B cell (primary cell): ENCODE measurements around the gene SELENOH. TPM values are rescaled to one million over a fixed set of nuclear protein-coding genes. Genes with fewer than 3 reads are reported as not detected.

Source experiments
- ATAC-seq: fragments of 200-7000 bp; cut with Tn5 transposase; one replicate; pipeline ENCODE4 v1.10.0; 2021; ENCODE audit warnings: low read depth, mild to moderate bottlenecking, moderate number of reproducible peaks, moderate library complexity
- CTCF ChIA-PET: fragments of 350-600 bp; sonication (Branson Sonifier 250); formaldehyde crosslinking; loops from one replicate; lab custom pipeline; 2021; ENCODE audit warnings: antibody characterized with exemption, inconsistent platforms; lab: Charles Lee
- POLR2A ChIA-PET: fragments of 350-600 bp; sonication (Branson Sonifier 250); formaldehyde crosslinking; loops from one replicate; lab custom pipeline; 2021; ENCODE audit warnings: antibody characterized with exemption; lab: Charles Lee
- DNase-seq: peaks from one replicate; pipeline ENCODE4 v3.0.0; 2013
- H2AFZ ChIP-seq: 2 replicates; pipeline ENCODE4 v1.6.1; 2012; ENCODE audit warnings: mild to moderate bottlenecking, low read depth, low read length; ENCODE audit not compliant: insufficient read depth, poor library complexity, severe bottlenecking
- H3K27ac ChIP-seq, 2 donors: 1 replicate in 1 of 2; 2 replicates in 1 of 2; pipeline ENCODE4 v1.5.1; 2012 to 2013; ENCODE audit warnings: low read length in 2 of 2, mild to moderate bottlenecking in 2 of 2, moderate library complexity in 1 of 2
- H3K27me3 ChIP-seq, 4 experiments: fragments of 200-600 bp in 1 of 4; sonication (generic) in 1 of 4; replicated peaks in 1 of 4; 1 replicate in 2 of 4; 2 replicates in 2 of 4; pipeline versions ENCODE4 v1.6.1 to v1.7.0; 2013 to 2016; ENCODE audit warnings: low read length in 3 of 4, mild to moderate bottlenecking in 2 of 4, mixed read lengths in 1 of 4, moderate library complexity in 1 of 4; ENCODE audit not compliant: insufficient read depth in 4 of 4, control insufficient read depth in 3 of 4; ENCODE audit errors: control extremely low read depth in 1 of 4
- H3K36me3 ChIP-seq, 2 experiments: replicated peaks in 1 of 2; 1 replicate in 1 of 2; 2 replicates in 1 of 2; pipeline versions ENCODE4 v1.6.1 to v1.7.1; 2013; ENCODE audit warnings: low read length in 1 of 2; ENCODE audit not compliant: insufficient read depth in 2 of 2, control insufficient read depth in 1 of 2; ENCODE audit errors: control extremely low read depth in 1 of 2, extremely low read depth in 1 of 2
- H3K4me1 ChIP-seq, 2 donors: fragments of 200-600 bp in 1 of 2; sonication (generic) in 1 of 2; 1 replicate in 1 of 2; 2 replicates in 1 of 2; pipeline versions ENCODE4 v1.5.1 to v1.6.1; 2013 to 2017; ENCODE audit warnings: low read length in 2 of 2; ENCODE audit not compliant: control insufficient read depth in 2 of 2, insufficient read depth in 2 of 2
- H3K4me2 ChIP-seq: replicated peaks from 2 replicates; pipeline ENCODE3; 2012; ENCODE audit warnings: mild to moderate bottlenecking, low read depth, low read length; ENCODE audit not compliant: poor library complexity, severe bottlenecking
- H3K4me3 ChIP-seq, 5 experiments: fragments of 200-600 bp in 1 of 5; sonication (generic) in 1 of 5; 1 replicate in 3 of 5; 2 replicates in 2 of 5; pipeline versions ENCODE4 v1.5.1 to v1.7.0; 2011 to 2016; ENCODE audit warnings: low read length in 4 of 5, mild to moderate bottlenecking in 4 of 5, low read depth in 2 of 5, control low read depth in 1 of 5, moderate library complexity in 1 of 5; ENCODE audit not compliant: insufficient read depth in 1 of 5; ENCODE audit errors: control extremely low read depth in 1 of 5, extremely low read depth in 1 of 5
- H3K79me2 ChIP-seq: fragments of 200-600 bp; sonication (generic); one replicate; pipeline ENCODE4 v1.6.0; 2016; ENCODE audit warnings: low read length; ENCODE audit not compliant: control insufficient read depth, insufficient read depth
- H3K9ac ChIP-seq: fragments of 200-600 bp; sonication (generic); 2 replicates; pipeline ENCODE4 v1.6.1; 2017; ENCODE audit warnings: mild to moderate bottlenecking, low read length, moderate library complexity
- H3K9me3 ChIP-seq, 3 donors: one replicate each; pipeline versions ENCODE4 v1.6.1 to v1.7.1; 2013; ENCODE audit warnings: low read length in 2 of 3; ENCODE audit not compliant: control insufficient read depth in 2 of 3, insufficient read depth in 1 of 3; ENCODE audit errors: control extremely low read depth in 1 of 3
- H4K20me1 ChIP-seq: 2 replicates; pipeline ENCODE4 v1.6.0; 2012; ENCODE audit warnings: mild to moderate bottlenecking, low read length; ENCODE audit not compliant: insufficient read depth, control insufficient read depth, poor library complexity, severe bottlenecking
- H3K27ac Mint-ChIP-seq: one replicate; pipeline ENCODE4 v1.8.0; 2021; ENCODE audit warnings: mixed read lengths
- H3K27me3 Mint-ChIP-seq: one replicate; pipeline ENCODE4 v1.8.0; 2021; ENCODE audit warnings: mixed read lengths
- H3K4me1 Mint-ChIP-seq: one replicate; pipeline ENCODE4 v1.8.0; 2021; ENCODE audit warnings: mixed read lengths
- H3K4me3 Mint-ChIP-seq: one replicate; pipeline ENCODE4 v1.8.0; 2021; ENCODE audit warnings: mixed read lengths
- H3K9me3 Mint-ChIP-seq: one replicate; pipeline ENCODE4 v1.8.0; 2022; ENCODE audit warnings: mixed read lengths; ENCODE audit not compliant: insufficient read depth
- EZH2 ChIP-seq: IDR thresholded peaks from 2 replicates; pipeline ENCODE4 v1.6.1; 2012; ENCODE audit warnings: borderline replicate concordance, low read depth, mild to moderate bottlenecking, moderate library complexity, low read length; ENCODE audit not compliant: insufficient read depth, poor library complexity, severe bottlenecking
- WGBS: methylation state at CpG from one replicate; pipeline ENCODE4 v1.1.5; 2013; ENCODE audit warnings: missing lambda C conversion rate; ENCODE audit not compliant: insufficient coverage; 5-methylcytosine and 5-hydroxymethylcytosine counted together
- intact Hi-C: fragments of 100-400 bp; cut with micrococcal nuclease; formaldehyde crosslinking; loops from one replicate; pipeline ENCODE4 v1.10.0; 2022
- polyA plus RNA-seq: library from polyadenylated mRNA; depleted of rRNA; stranded (reverse); fragments of >200 nt; gene quantifications from 2 replicates; pipeline ENCODE4 v1.2.3, GENCODE V29; 2012
- total RNA-seq, 2 donors: library from RNA; stranded (reverse); fragments of 120-200 nt in 1 of 2; gene quantifications; 1 replicate in 1 of 2; 2 replicates in 1 of 2; pipeline versions ENCODE4 v1.2.3 to v1.2.4, GENCODE V29; 2013 to 2022
- TF ChIP-seq, protein P1 (sequence below): fragments of 200-600 bp; IDR thresholded peaks from one replicate; pipeline ENCODE4 v1.8.0; 2022; ENCODE audit warnings: antibody characterized with exemption, mild to moderate bottlenecking

The SELENOH gene
- total and polyA plus RNA-seq, 2 donors (not counting 1 experiment from before 2014, with no cell fraction given), result 147 to 196 TPM

DNA sequence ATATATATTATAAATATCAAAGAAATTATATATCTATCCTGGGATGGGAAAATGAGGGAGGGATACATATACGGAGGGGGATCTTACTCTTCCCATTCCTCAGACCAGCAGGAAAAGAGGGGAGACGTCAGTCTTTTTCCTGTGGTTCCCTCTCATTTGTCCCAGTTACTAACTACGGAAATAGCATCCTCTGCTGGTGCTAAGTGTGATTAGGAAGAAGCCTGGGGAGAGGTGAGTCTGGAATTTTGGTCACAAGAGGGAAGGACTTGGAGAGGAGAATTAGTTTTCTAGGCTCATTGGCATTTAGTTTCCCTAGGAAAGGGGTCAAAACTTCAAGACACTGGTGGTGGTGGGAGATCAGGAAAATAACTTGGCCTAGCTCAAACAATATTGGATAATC lies 40.9 kb upstream of the SELENOH start:
- peaks cover 10 to 65% of the 10 kb centered on the region in 2 experiments for H3K36me3 ChIP-seq
- H3K4me1 Mint-ChIP-seq, result no peaks in the 10 kb centered on the region
- no peak overlapping the region for H3K27ac ChIP-seq
- peaks cover 6% of the 10 kb centered on the region for H4K20me1 ChIP-seq
- intact Hi-C loops, result no loop called here
- H3K4me2 ChIP-seq, result no peak overlapping the region
- no peak for ATAC-seq
- H3K27me3 ChIP-seq, result no peaks in the 10 kb centered on the region
- no peaks in the 10 kb centered on the region for H3K9me3 Mint-ChIP-seq
- DNase-seq, result no peak
- H3K9me3 ChIP-seq, result no peaks in the 10 kb centered on the region
- H2AFZ ChIP-seq, result no peak overlapping the region
- ChIA-PET POLR2A (no interaction called here), CTCF (no interaction called here)
- H3K4me3 Mint-ChIP-seq, result no peak overlapping the region
- H3K79me2 ChIP-seq, result no peaks in the 10 kb centered on the region
- TF ChIP-seq EZH2, result no peak
- TF ChIP-seq, protein P1, sequence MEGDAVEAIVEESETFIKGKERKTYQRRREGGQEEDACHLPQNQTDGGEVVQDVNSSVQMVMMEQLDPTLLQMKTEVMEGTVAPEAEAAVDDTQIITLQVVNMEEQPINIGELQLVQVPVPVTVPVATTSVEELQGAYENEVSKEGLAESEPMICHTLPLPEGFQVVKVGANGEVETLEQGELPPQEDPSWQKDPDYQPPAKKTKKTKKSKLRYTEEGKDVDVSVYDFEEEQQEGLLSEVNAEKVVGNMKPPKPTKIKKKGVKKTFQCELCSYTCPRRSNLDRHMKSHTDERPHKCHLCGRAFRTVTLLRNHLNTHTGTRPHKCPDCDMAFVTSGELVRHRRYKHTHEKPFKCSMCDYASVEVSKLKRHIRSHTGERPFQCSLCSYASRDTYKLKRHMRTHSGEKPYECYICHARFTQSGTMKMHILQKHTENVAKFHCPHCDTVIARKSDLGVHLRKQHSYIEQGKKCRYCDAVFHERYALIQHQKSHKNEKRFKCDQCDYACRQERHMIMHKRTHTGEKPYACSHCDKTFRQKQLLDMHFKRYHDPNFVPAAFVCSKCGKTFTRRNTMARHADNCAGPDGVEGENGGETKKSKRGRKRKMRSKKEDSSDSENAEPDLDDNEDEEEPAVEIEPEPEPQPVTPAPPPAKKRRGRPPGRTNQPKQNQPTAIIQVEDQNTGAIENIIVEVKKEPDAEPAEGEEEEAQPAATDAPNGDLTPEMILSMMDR, result no peak
- H3K9ac ChIP-seq, result no peak overlapping the region
- no peak overlapping the region for H3K27ac Mint-ChIP-seq
- WGBS, result no CpG with 5 or more reads among the region's 3 CpGs
- no peaks in the 10 kb centered on the region for H3K4me1 ChIP-seq
- H3K27me3 Mint-ChIP-seq, result no peaks in the 10 kb centered on the region
- H3K4me3 ChIP-seq, result no peak overlapping the region

DNA sequence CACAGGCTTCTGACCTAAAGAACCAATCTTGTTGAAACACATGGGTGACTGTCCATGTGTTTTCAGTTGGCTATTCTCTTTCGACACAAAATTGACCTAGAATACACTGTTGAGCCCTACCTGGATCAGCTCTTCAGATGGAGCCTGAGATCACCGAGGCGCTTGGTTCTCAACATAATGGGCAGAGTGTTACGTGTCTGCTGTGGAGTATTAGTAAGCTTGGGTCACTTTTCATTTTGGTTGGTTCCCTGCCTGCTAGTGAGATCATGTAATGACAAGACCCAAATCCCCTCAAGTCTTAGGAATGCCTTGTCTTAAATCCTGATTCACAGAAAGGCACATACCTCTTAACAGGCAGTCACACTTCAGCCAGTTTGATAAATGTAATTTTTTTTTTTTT lies 38.0 kb upstream of the SELENOH start:
- TF ChIP-seq, protein P1, result no peak
- no peak for TF ChIP-seq EZH2
- ChIA-PET POLR2A (interaction anchor here (0.6 kb wide), 1 partner anchor 26 kb away, joined by 3 read pairs; no protein-coding TSS in a partner anchor), CTCF (interaction anchor here (0.7 to 3.2 kb wide), 2 partner anchors 30 to 97 kb away, joined by 4 to 19 read pairs; no protein-coding TSS in a partner anchor)
- no peaks in the 10 kb centered on the region for H3K4me1 ChIP-seq
- intact Hi-C loops, result no loop called here
- DNase-seq, result no peak
- H3K4me2 ChIP-seq, result no peak overlapping the region
- no peak overlapping the region for H3K27ac Mint-ChIP-seq
- no peak overlapping the region for H3K4me3 ChIP-seq
- H3K27ac ChIP-seq, result no peak overlapping the region
- H3K9me3 Mint-ChIP-seq, result no peaks in the 10 kb centered on the region
- peaks cover 16% of the 10 kb centered on the region for H3K79me2 ChIP-seq
- H3K36me3 ChIP-seq, result peaks cover 4 to 46% of the 10 kb centered on the region in 2 experiments
- 100% methylated on average over 1 of the region's 4 CpGs for WGBS
- no peaks in the 10 kb centered on the region for H4K20me1 ChIP-seq
- peaks cover 4% of the 10 kb centered on the region for H3K4me1 Mint-ChIP-seq
- no peak for ATAC-seq
- H3K27me3 Mint-ChIP-seq, result no peaks in the 10 kb centered on the region
- H3K9ac ChIP-seq, result no peak overlapping the region
- no peak overlapping the region for H3K4me3 Mint-ChIP-seq
- H2AFZ ChIP-seq, result no peak overlapping the region
- H3K9me3 ChIP-seq, result no peaks in the 10 kb centered on the region
- H3K27me3 ChIP-seq, result no peaks in the 10 kb centered on the region
